Astrocyte (in vitro differentiated cells and primary cell): Measurements from ENCODE around the gene HAGHL. TPM values are rescaled to one million over a fixed set of nuclear protein-coding genes. Genes with fewer than 3 reads are reported as not detected.

ENCODE experiments used
- DNase-seq: peaks from one replicate; pipeline ENCODE4 v3.0.0-alpha.2; 2010; ENCODE audit warnings: low read depth
- FAIRE-seq: peaks from 2 replicates; lab custom pipeline; 2011; peaks lifted over from hg19 to GRCh38; lab: Jason Lieb, UNC
- H2AFZ ChIP-seq: 2 replicates; pipeline ENCODE4 v1.6.0; 2012; ENCODE audit warnings: low read depth, low read length, inconsistent platforms
- H3K27ac ChIP-seq: 2 replicates; pipeline ENCODE4 v1.5.1; 2011; ENCODE audit warnings: low read depth, low read length, inconsistent platforms
- H3K27me3 ChIP-seq: 2 replicates; pipeline ENCODE4 v1.6.0; 2011; ENCODE audit warnings: low read length, inconsistent platforms; ENCODE audit not compliant: insufficient read depth
- H3K36me3 ChIP-seq: 2 replicates; pipeline ENCODE4 v1.5.1; 2011; ENCODE audit warnings: low read length, inconsistent platforms; ENCODE audit not compliant: insufficient read depth
- H3K4me1 ChIP-seq: 2 replicates; pipeline ENCODE4 v1.5.1; 2011; ENCODE audit warnings: low read length, inconsistent platforms; ENCODE audit not compliant: insufficient read depth
- H3K4me2 ChIP-seq: 2 replicates; pipeline ENCODE4 v1.6.0; 2012; ENCODE audit warnings: low read length, inconsistent platforms
- H3K4me3 ChIP-seq: 2 replicates; pipeline ENCODE4 v1.5.1; 2011; ENCODE audit warnings: low read depth, mild to moderate bottlenecking, low read length, inconsistent platforms; ENCODE audit not compliant: insufficient read depth
- H3K79me2 ChIP-seq: 2 replicates; pipeline ENCODE4 v1.6.0; 2012; ENCODE audit warnings: mild to moderate bottlenecking, low read length, inconsistent platforms; ENCODE audit not compliant: insufficient read depth
- H3K9ac ChIP-seq: 2 replicates; pipeline ENCODE4 v1.6.0; 2012; ENCODE audit warnings: mild to moderate bottlenecking, low read length, inconsistent platforms
- H3K9me3 ChIP-seq: 2 replicates; pipeline ENCODE4 v1.5.1; 2012; ENCODE audit warnings: low read depth, mild to moderate bottlenecking, low read length, inconsistent platforms; ENCODE audit not compliant: insufficient read depth
- H4K20me1 ChIP-seq: 2 replicates; pipeline ENCODE4 v1.6.0; 2012; ENCODE audit warnings: low read length, inconsistent platforms; ENCODE audit not compliant: insufficient read depth
- H3K27ac Mint-ChIP-seq: one replicate; pipeline ENCODE4 v1.8.0; 2021; ENCODE audit warnings: mild to moderate bottlenecking, mixed read lengths; ENCODE audit not compliant: unreplicated experiment
- H3K27me3 Mint-ChIP-seq: one replicate; pipeline ENCODE4 v1.8.0; 2021; ENCODE audit warnings: low read depth, mixed read lengths; ENCODE audit not compliant: unreplicated experiment
- H3K36me3 Mint-ChIP-seq: one replicate; pipeline ENCODE4 v1.8.0; 2021; ENCODE audit warnings: low read depth, mixed read lengths; ENCODE audit not compliant: unreplicated experiment
- H3K4me1 Mint-ChIP-seq: one replicate; pipeline ENCODE4 v1.8.0; 2021; ENCODE audit warnings: low read depth, mixed read lengths; ENCODE audit not compliant: unreplicated experiment
- H3K4me3 Mint-ChIP-seq: one replicate; pipeline ENCODE4 v1.8.0; 2021; ENCODE audit warnings: mild to moderate bottlenecking, moderate library complexity, mixed read lengths; ENCODE audit not compliant: unreplicated experiment
- H3K9me3 Mint-ChIP-seq: one replicate; pipeline ENCODE4 v1.8.0; 2021; ENCODE audit warnings: mild to moderate bottlenecking, mixed read lengths; ENCODE audit not compliant: unreplicated experiment
- EZH2 ChIP-seq: IDR thresholded peaks from 2 replicates; pipeline ENCODE4 v1.6.1; 2012; ENCODE audit warnings: mild to moderate bottlenecking, low read length, inconsistent platforms; ENCODE audit not compliant: insufficient read depth
- total RNA-seq: library from RNA; stranded (reverse); gene quantifications from 2 replicates; pipeline ENCODE4 v1.2.1, GENCODE V29; 2021
- TF ChIP-seq, protein P1 (sequence below): IDR thresholded peaks from 2 replicates; pipeline ENCODE4 v1.5.1; 2011; ENCODE audit warnings: low read depth, mild to moderate bottlenecking, inconsistent platforms, low read length, moderate library complexity; ENCODE audit not compliant: insufficient read depth

The HAGHL gene
- total RNA-seq, 1 donor from 2014 or later, result 15.5 TPM

DNA sequence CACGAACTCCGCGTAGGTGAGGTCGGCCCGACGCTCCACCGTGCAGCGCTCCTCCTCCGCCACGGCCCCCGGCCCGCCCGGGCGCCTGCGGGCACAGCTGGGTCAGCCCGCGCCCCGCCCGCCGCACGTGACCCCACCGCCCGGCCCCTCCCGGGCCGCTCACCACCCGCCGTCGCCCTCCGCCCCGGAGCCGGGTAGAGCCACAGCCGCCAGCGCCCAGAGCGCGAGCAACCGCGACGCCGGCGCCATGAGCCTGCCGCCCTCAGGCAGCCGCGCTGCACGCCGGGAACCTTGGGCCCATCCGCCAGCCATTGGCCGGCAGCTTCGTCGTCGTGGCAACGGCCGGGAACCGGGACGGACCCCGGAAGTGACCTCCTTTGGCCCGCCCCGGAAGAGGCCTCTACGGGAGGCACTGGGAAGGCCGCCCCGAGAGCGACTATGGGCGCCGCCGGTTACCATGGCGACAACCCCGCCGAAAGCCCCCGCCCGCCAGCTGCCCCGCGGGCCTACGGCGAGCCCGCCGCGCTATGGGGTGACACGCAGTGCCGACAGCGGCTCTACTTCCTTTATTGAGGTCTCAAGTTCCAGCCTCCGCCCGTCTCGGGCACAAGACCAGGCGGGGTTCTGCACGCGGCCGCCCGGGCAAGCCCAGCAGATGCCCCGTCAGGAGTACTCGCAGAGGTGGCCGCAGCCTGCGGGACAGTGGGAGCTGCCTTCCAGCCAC is 42.7 kb upstream of the HAGHL start, which contains the start of gene JMJD8:
TSS of gene JMJD8 (minus strand) at position 264 of the 724 bp plus-strand sequence. CDS start at position 249, 15 bp downstream.
- Mint-ChIP-seq H3K9me3 (no peaks in the 10 kb centered on the region), H3K4me3 (peak within 1 kb of the TSS; percentile 78), H3K4me1 (peaks cover 13% of the 10 kb centered on the region), H3K27ac (peak within 1 kb of the TSS; percentile 47), H3K36me3 (peaks cover 10% of the 10 kb centered on the region), H3K27me3 (no peaks in the 10 kb centered on the region)
- Histone ChIP-seq H3K4me2 (peak within 1 kb of the TSS; percentile 88), H3K27ac (peak within 1 kb of the TSS; percentile 50), H3K4me3 (peak within 1 kb of the TSS; percentile 57), H2AFZ (peak within 1 kb of the TSS; percentile 18), H3K4me1 (peaks cover 32% of the 10 kb centered on the region), H3K9me3 (no peaks in the 10 kb centered on the region), H4K20me1 (peaks cover 31% of the 10 kb centered on the region), H3K9ac (peak within 1 kb of the TSS; percentile 65), H3K79me2 (peaks cover 71% of the 10 kb centered on the region), H3K27me3 (no peaks in the 10 kb centered on the region), H3K36me3 (peaks cover 3% of the 10 kb centered on the region)
- no peak for TF ChIP-seq EZH2
- TF ChIP-seq, protein P1, sequence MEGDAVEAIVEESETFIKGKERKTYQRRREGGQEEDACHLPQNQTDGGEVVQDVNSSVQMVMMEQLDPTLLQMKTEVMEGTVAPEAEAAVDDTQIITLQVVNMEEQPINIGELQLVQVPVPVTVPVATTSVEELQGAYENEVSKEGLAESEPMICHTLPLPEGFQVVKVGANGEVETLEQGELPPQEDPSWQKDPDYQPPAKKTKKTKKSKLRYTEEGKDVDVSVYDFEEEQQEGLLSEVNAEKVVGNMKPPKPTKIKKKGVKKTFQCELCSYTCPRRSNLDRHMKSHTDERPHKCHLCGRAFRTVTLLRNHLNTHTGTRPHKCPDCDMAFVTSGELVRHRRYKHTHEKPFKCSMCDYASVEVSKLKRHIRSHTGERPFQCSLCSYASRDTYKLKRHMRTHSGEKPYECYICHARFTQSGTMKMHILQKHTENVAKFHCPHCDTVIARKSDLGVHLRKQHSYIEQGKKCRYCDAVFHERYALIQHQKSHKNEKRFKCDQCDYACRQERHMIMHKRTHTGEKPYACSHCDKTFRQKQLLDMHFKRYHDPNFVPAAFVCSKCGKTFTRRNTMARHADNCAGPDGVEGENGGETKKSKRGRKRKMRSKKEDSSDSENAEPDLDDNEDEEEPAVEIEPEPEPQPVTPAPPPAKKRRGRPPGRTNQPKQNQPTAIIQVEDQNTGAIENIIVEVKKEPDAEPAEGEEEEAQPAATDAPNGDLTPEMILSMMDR, result no peak
- DNase-seq (peak; percentile 87), FAIRE-seq (no peak)

DNA sequence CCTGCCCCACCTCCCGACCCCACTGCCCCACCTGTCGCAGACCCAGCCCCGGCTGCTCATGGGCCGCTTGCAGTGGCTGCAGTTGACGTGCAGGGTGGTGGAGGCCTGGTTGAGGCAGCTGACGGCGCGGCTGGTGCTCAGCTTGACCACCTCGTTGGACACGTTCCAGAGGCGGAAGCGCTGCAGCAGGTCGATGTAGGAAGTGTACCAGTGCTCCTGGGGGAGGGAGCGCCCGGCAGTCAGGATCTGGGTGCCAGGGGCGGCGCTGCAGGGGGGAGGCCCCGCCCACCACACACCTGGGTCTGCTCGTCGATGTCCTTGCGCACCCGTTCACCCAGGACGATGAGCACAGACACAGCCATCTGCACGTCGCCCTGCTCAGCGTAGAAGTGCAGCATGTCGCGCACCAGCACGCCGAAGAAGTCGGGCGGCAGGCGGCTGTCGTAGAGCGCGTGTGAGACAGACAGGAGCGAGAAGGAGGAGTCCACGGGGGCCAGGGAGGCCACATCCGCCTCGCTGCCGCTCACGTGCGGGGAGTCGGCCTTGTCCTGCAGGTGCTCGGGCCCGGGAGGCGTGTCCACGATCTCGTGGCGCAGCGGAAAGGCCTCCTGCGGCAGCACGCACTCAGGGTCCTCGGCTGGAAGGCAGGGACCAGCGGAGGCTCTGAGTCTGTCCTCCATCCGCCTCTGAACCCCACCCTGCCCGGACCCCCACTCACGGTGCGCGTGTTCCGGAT is 41.8 kb upstream of the HAGHL start:
- no peak overlapping the region for H3K4me3 Mint-ChIP-seq
- peaks cover 31% of the 10 kb centered on the region for H4K20me1 ChIP-seq
- no peak overlapping the region for H2AFZ ChIP-seq
- no peak overlapping the region for H3K27ac Mint-ChIP-seq
- DNase-seq, result no peak
- H3K79me2 ChIP-seq, result peaks cover 78% of the 10 kb centered on the region
- no peaks in the 10 kb centered on the region for H3K9me3 Mint-ChIP-seq
- FAIRE-seq, result no peak
- H3K36me3 Mint-ChIP-seq, result peaks cover 10% of the 10 kb centered on the region
- H3K9me3 ChIP-seq, result no peaks in the 10 kb centered on the region
- no peak overlapping the region for H3K4me2 ChIP-seq
- no peak overlapping the region for H3K9ac ChIP-seq
- H3K36me3 ChIP-seq, result peaks cover 3% of the 10 kb centered on the region
- no peaks in the 10 kb centered on the region for H3K27me3 ChIP-seq
- H3K27ac ChIP-seq, result no peak overlapping the region
- TF ChIP-seq EZH2, result no peak
- TF ChIP-seq, protein P1, result no peak
- H3K4me3 ChIP-seq, result no peak overlapping the region
- H3K27me3 Mint-ChIP-seq, result no peaks in the 10 kb centered on the region
- peaks cover 34% of the 10 kb centered on the region for H3K4me1 ChIP-seq
- peaks cover 13% of the 10 kb centered on the region for H3K4me1 Mint-ChIP-seq

DNA sequence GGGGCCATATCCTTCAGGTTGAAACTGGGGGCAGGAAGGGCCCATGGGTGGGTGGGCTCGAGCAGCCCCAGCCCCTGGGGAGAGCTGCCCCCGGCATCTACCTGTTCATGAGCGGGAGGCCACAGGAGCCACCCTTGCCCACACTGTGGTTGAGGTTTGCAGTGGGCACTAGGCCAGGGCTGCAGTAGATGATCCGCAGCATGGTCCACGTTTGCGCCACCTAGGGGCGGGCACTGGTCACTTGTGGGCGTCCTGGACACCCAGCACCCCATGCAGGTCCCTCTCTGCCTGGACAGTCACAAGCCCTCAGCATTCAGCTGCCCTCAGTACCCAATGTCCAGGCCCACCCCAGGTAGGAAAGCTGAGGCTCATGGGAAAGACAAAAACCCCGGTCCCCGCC is 40.9 kb upstream of the HAGHL start:
- Mint-ChIP-seq H3K4me1 (peaks cover 14% of the 10 kb centered on the region), H3K27ac (no peak overlapping the region), H3K27me3 (peaks cover 3% of the 10 kb centered on the region), H3K4me3 (peak overlapping the region; percentile 67), H3K36me3 (peaks cover 10% of the 10 kb centered on the region), H3K9me3 (no peaks in the 10 kb centered on the region)
- Histone ChIP-seq H3K27ac (no peak overlapping the region), H3K9me3 (no peaks in the 10 kb centered on the region), H3K9ac (no peak overlapping the region), H3K4me3 (no peak overlapping the region), H3K4me2 (no peak overlapping the region), H3K36me3 (peaks cover 3% of the 10 kb centered on the region), H2AFZ (no peak overlapping the region), H4K20me1 (peaks cover 26% of the 10 kb centered on the region), H3K79me2 (peaks cover 70% of the 10 kb centered on the region), H3K4me1 (peaks cover 30% of the 10 kb centered on the region), H3K27me3 (no peaks in the 10 kb centered on the region)
- FAIRE-seq (no peak), DNase-seq (no peak)
- TF ChIP-seq, protein P1, result peak; percentile 19
- TF ChIP-seq EZH2, result no peak
